GM19438 (cell line): ENCODE data around the gene GNGT2.
"Not testable (repeated sequence)": the region's sequence is repeated elsewhere in the genome, so short reads cannot be mapped to it uniquely, and the experiment has no call there.

Source experiments
- ATAC-seq: cut with Tn5 transposase; IDR thresholded peaks from one replicate; pipeline ENCODE4 v1.9.1; 2021; ENCODE audit warnings: low read depth; ENCODE audit not compliant: unreplicated experiment

The GNGT2 gene

GRCh38 chr17:49213399-49213798 is 3.0 kb upstream of the GNGT2 start:
- ATAC-seq = no peak

DNA sequence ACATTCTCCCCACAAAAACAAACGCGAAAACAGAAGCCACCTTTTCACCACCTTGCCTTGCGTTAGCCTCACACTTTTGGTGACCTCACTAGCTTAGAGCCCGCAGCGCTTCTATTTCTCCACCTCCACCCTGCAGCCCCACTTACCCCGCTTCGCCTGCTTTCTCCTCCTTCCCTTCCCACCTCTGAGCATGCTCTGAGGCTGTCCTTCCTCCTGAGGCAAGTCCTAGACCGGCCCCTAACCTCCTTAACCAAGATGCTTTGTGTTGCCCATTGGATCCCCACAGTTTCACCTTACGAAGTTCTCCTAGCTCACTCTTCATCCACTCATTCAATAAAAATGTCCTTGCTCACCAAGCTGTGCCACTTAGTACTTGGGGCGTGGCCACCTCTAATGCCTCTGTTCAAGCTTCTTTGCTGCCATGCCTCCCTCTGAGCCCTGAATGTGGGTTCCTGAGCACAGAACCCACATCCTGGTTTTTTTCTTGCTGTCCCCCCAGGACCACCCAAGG is 1.3 kb downstream of the GNGT2 start:
- ATAC-seq = no peak

DNA sequence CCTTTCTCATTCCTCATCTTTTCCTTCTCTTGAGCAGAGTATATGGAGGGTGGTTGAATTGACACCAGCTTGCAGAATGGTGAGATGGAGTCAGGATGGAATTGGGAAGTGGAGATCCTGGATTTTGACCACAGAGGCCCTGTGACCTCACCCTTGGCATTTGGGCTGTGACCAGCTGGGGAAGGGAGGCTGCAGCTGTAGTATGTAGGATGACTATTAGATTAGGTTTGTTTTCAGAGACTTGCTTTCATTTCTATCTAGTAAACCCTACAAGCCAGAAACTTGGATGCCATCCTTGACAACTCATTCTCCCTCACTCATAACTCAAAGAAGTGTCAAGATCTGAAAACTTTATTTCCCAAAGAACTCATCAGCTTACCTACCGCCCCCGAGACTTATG is 5.9 kb downstream of the GNGT2 start:
- no peak for ATAC-seq

- no peak for ATAC-seq
Measured at GRCh38 chr17:49203796-49204195, 6.6 kb downstream of the GNGT2 start.

DNA sequence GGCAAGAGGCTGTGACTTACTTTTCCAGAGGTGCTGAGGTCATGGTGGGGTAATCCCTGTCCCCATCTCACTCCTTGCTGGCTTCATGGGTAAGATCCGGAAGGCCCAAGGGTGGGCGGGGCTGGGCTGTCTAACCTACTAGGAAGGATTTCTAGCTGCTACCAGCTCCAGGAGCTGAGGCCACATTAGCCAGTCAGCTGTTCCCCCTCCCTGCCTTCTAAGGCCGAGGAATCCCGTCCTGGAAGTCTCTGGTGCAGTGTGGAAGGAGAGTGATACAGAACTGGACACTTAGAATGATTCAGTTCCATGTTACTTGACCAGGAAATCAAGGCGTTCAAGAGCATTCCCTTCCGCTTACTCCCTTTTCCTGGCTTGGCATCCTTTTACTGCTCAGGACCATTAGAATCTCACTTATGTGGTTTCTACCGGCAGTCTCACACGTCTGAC is 8.9 kb downstream of the GNGT2 start:
- no peak for ATAC-seq

GRCh38 chr17:49200423-49201083 is 9.8 kb downstream of the GNGT2 start:
- ATAC-seq = no peak

- no peak for ATAC-seq
Measured at GRCh38 chr17:49198211-49198610, 12.2 kb downstream of the GNGT2 start.

GRCh38 chr17:49197346-49197998 is 12.9 kb downstream of the GNGT2 start:
- ATAC-seq = no peak

DNA sequence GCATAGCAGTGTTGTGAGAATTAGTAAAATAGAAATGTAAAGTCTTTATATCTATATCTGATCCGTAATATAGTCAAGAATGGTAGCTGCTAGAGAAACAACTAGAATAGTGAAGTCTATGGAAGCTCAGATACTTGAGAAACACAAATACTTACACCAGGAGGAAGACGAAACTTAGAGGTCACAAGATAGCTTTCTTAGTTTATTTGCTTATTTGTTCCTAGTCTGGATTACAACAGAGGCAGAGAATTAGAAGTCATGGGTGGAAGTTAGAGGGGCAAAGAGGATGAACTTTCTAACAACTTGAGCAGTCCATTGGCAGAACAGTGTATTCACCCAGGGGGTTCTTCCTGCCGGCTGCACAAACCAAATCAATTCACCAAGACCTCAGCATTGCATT is 13.9 kb downstream of the GNGT2 start:
- ATAC-seq = no peak

- ATAC-seq = no peak
Measured at GRCh38 chr17:49195751-49196150, 14.6 kb downstream of the GNGT2 start.

GRCh38 chr17:49194297-49194607 is 16.1 kb downstream of the GNGT2 start:
- ATAC-seq = no peak

- no peak for ATAC-seq
Measured at GRCh38 chr17:49193513-49194296, 16.7 kb downstream of the GNGT2 start.

DNA sequence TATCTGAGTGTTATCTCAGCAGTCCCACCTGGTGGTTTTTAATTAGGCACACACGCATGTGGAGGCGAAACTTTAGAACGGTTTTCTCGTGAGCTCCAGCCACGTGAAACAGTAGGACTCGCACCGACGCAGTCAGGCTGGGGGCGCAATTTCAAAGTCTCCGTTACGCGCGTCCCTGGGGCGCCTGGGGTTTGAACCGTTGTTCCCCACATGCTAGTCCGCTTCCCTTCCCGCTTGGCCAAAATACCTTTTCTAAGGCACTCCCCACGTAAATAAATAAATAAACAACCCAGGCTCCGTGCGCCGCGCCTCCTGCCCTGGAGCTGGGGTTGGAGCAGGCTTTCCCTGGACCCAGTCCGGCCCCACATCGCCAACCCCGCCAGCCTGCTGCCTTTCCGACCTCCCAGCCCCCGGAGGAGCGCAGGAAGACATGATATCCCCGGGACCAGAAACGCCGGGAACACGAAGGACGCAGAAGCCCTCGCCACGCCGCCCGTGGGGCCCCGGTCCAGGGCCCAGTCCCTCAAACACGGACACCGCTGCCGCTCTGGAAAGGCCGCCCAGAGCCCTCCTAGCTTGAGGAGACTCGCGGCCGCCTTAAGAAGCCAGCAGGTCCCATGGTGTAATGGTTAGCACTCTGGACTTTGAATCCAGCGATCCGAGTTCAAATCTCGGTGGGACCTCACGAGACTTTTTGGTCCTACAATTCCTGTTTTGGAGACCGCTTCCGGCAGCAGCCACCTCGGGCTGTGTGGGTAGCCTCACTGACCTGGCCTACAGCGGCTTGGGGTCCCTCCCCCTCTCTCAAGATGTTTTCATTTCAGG is 18.2 kb downstream of the GNGT2 start:
- peak; percentile 51 for ATAC-seq

DNA sequence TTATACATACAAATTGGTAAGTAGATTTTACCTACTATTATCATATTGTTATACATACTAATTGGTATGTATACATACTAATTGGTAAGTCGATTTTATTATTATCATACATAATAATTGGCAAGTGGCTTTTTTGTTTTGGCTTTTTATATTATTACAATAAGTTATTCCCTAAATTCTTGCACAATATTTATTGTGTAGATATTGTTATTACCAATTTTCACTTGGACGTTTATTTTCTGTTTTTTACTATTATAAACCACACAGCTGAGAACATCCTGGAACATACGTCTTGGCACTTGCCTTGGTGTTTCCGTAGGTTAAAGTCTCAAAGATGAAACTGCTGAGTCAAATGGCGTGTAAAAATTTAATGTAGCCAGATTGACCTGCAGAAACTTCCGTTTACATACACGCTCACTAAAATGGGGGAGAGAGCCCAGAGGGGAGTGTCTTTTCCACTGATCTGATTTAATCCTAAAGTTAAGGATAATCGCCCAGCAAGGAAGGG is 18.9 kb downstream of the GNGT2 start:
- no peak for ATAC-seq

GRCh38 chr17:49190932-49191331 is 19.4 kb downstream of the GNGT2 start:
- ATAC-seq = no peak

GRCh38 chr17:49187301-49187700 is 23.1 kb downstream of the GNGT2 start:
- ATAC-seq = no peak

DNA sequence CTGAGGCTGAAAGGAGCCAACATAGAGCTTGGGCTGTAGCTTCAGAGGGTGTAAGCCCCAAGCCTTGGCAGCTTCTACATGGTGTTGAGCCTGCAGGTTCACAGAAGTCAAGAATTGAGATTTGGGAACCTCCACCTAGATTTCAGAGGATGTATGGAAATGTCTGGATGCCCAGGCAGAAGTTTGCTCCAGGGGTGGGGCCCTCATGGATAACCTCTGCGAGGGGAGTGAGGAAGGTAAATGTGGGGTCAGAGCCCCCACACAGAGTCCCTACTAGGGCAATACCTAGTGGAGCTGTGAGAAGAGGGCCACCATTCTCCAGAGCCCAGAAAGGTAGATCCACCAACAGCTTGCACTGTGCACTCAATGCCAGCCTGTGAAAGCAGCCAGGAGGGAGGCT is 25.0 kb downstream of the GNGT2 start:
- not testable (repeated sequence) for ATAC-seq

DNA sequence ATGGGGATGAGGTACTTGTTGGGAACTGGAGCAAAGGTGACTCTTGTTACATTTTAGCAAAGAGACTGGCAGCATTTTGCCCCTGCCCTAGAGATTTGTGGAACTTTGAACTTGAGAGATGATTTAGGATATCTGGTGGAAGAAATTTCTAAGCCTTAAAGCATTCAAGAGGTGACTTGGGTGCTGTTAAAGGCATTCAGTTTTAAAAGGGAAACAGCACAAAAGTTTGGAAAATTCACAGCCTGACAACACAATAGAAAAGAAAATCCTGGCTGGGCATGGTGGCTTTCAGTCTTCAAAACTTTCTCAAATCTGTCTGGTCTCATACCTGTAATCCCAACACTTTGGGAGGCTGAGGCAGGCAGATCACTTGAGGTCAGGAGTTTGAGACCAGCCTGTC is 25.9 kb downstream of the GNGT2 start:
- ATAC-seq = not testable (repeated sequence)

DNA sequence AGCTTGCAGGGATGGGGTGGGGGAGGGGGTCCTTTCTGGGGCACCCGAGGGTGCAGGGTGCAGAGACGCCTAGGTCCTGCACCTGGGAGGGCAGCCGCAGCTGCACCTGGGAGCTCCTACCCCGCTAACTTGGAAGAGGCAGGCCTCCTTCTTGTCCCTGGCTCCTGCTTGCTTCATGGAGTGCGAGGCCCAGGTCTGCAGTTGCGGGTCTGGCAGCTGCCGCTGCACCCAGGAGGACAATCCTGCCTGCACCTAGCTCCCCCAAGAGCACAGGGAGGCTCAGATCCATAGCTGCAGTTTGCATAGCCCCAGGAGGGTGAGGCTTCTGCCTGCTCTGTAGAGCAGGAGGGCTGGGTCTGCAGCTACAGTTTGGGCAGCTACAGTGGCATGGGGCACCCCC is 26.6 kb downstream of the GNGT2 start:
- no peak for ATAC-seq

- ATAC-seq = no peak
Measured at GRCh38 chr17:49183341-49183740, 27.0 kb downstream of the GNGT2 start.
